Endothelial cell (in vitro differentiated cells): ENCODE results near the gene MAT1A. TPM values are rescaled to one million over a fixed set of nuclear protein-coding genes. Genes with fewer than 3 reads are reported as not detected.

Experiments
- DNase-seq: peaks from one replicate; pipeline ENCODE4 v3.0.0; 2021; ENCODE audit warnings: low spot score
- H3K27ac Mint-ChIP-seq: one replicate; pipeline ENCODE4 v1.8.0; 2021; ENCODE audit warnings: mixed read lengths, inconsistent platforms; ENCODE audit not compliant: unreplicated experiment
- H3K27me3 Mint-ChIP-seq: one replicate; pipeline ENCODE4 v1.8.0; 2021; ENCODE audit warnings: mild to moderate bottlenecking, moderate library complexity, mixed read lengths, inconsistent platforms; ENCODE audit not compliant: unreplicated experiment
- H3K36me3 Mint-ChIP-seq: one replicate; pipeline ENCODE4 v1.8.0; 2021; ENCODE audit warnings: mild to moderate bottlenecking, low read depth, mixed read lengths, inconsistent platforms; ENCODE audit not compliant: unreplicated experiment
- H3K4me1 Mint-ChIP-seq: one replicate; pipeline ENCODE4 v1.8.0; 2021; ENCODE audit warnings: mild to moderate bottlenecking, mixed read lengths, inconsistent platforms; ENCODE audit not compliant: unreplicated experiment
- H3K4me3 Mint-ChIP-seq: one replicate; pipeline ENCODE4 v1.8.0; 2021; ENCODE audit warnings: mild to moderate bottlenecking, mixed read lengths, inconsistent platforms; ENCODE audit not compliant: unreplicated experiment
- H3K9me3 Mint-ChIP-seq: one replicate; pipeline ENCODE4 v1.8.0; 2021; ENCODE audit warnings: mixed read lengths, inconsistent platforms; ENCODE audit not compliant: unreplicated experiment
- total RNA-seq: library from RNA; stranded (reverse); fragmentation: NEBNext Ultra II Directional; extraction: Animal tissue kit (Norgen Biotek cat#: 25700); gene quantifications from one replicate; pipeline ENCODE4 v1.2.1, GENCODE V29; 2021; ENCODE audit not compliant: unreplicated experiment
- TF ChIP-seq, protein P1 (sequence below): fragments of 200-600 bp; sonication (generic); IDR thresholded peaks from one replicate; pipeline ENCODE4 v1.5.0; 2021; ENCODE audit warnings: antibody characterized with exemption; ENCODE audit not compliant: unreplicated experiment

Gene MAT1A
- total RNA-seq, 1 donor from 2014 or later, result 0.64 TPM

DNA sequence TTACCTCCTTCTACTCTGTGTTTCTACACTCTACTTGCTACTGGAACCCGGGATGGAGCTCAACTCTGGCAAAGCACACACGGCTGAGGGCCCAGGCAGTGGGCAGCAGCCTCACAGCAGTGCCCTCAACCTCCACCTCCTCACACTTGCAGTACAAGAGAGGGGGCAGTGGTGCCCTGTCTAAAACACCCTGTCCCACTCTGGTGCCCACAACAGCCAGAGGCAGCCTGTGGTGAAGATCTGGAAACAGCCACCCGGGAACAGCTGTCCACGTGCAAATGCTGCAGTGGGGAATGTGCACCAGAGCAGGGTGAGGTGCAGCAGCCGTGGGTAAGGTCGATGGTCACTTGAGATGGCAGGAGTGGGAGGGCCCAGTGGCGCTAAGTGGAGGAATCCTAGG is 13.7 kb downstream of the MAT1A start:
- H3K27me3 Mint-ChIP-seq, result peaks cover 8% of the 10 kb centered on the region
- H3K27ac Mint-ChIP-seq, result peak overlapping the region; percentile 24
- H3K4me1 Mint-ChIP-seq, result no peaks in the 10 kb centered on the region
- H3K9me3 Mint-ChIP-seq, result no peaks in the 10 kb centered on the region
- TF ChIP-seq, protein P1, sequence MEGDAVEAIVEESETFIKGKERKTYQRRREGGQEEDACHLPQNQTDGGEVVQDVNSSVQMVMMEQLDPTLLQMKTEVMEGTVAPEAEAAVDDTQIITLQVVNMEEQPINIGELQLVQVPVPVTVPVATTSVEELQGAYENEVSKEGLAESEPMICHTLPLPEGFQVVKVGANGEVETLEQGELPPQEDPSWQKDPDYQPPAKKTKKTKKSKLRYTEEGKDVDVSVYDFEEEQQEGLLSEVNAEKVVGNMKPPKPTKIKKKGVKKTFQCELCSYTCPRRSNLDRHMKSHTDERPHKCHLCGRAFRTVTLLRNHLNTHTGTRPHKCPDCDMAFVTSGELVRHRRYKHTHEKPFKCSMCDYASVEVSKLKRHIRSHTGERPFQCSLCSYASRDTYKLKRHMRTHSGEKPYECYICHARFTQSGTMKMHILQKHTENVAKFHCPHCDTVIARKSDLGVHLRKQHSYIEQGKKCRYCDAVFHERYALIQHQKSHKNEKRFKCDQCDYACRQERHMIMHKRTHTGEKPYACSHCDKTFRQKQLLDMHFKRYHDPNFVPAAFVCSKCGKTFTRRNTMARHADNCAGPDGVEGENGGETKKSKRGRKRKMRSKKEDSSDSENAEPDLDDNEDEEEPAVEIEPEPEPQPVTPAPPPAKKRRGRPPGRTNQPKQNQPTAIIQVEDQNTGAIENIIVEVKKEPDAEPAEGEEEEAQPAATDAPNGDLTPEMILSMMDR, result no peak
- H3K36me3 Mint-ChIP-seq, result no peaks in the 10 kb centered on the region
- H3K4me3 Mint-ChIP-seq, result no peak overlapping the region
- no peak for DNase-seq

DNA sequence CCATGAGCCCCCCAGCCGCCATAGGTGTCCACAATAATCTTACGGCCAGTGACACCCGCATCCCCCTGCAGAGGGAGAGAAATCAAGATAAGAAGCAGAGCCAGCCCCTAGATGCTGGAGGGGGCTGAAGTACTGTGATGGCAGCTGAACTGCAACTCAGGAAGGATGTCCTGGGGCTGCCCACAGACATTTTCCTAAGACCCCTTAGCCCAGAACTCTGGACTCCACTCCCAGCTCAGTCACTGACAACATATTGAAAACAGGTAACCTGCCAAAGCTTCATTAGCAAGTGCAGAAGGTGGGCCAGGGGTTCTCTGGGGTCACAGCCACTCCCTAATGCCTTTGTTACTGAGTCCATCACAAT is 14.3 kb downstream of the MAT1A start:
- TF ChIP-seq, protein P1, result no peak
- no peaks in the 10 kb centered on the region for H3K9me3 Mint-ChIP-seq
- H3K4me3 Mint-ChIP-seq, result no peak overlapping the region
- H3K27ac Mint-ChIP-seq, result no peak overlapping the region
- DNase-seq, result no peak
- no peaks in the 10 kb centered on the region for H3K4me1 Mint-ChIP-seq
- no peaks in the 10 kb centered on the region for H3K36me3 Mint-ChIP-seq
- H3K27me3 Mint-ChIP-seq, result peaks cover 8% of the 10 kb centered on the region

DNA sequence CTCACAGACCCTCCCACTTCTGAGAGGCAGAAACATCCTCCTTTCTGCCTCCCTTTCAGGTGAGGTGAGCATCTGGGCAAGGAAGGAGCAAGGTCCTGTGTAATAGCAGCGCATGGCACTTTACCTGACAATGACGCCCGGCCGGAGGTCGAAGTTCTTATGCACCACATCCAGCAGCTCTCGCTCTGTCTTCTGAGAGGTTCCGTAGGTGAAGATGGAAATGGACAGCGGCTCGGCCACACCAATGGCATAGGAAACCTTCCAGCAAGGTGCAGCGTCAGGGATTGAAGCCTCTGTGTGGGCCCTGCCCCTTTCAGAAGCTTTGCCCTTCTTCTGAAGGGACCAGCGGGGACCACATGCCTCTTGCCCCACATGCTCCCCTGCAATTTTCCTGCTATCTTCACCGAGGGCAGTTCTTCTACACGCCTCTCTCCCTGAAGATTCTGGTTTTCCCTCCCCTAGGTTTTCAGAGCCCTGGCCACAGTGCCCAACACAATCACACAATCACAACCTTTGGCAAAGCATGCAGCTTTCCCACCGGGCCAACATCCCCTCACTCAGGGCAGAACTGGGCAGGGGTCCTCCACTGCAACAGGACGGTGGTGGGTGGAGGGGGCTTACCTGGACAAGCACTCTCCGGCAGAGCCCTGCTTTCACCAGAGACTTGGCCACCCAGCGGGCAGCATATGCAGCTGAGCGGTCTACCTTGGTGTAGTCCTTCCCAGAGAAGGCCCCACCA is 14.9 kb downstream of the MAT1A start:
- Mint-ChIP-seq H3K36me3 (no peaks in the 10 kb centered on the region), H3K4me1 (no peaks in the 10 kb centered on the region), H3K27me3 (peaks cover 8% of the 10 kb centered on the region), H3K4me3 (no peak overlapping the region), H3K9me3 (no peaks in the 10 kb centered on the region), H3K27ac (no peak overlapping the region)
- DNase-seq, result no peak
- TF ChIP-seq, protein P1, result no peak

DNA sequence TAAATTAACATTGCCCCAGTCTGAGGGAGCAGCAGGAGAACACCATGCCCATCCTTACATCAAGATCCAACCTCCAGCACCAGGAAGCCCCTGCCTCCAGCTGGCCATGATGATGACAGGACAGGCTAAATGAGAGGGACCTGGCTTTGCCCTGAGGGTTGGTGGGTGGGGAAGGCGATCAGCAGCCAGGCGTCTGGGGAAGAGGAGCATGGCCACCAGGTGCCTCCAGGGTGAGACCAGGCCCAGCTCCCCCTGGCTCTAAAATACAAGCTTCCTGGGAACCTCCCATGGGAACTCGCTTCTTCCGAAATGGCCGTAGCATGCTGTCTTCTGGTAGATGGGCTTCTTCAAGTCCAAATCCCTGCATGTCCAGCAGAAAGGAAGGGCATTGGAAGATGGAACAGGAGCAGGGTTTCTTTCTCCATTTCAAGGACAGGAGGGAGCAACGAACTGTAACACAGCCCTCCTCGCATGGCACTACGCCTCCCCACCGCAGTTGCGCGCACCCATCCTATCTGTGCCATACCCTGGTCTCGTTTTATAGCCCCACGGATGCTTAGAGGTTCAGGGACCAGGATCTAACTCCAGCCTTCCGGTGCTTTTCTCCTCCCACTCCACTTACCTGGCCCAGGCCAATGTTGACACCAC is 15.8 kb downstream of the MAT1A start:
- TF ChIP-seq, protein P1, result no peak
- no peaks in the 10 kb centered on the region for H3K4me1 Mint-ChIP-seq
- H3K27me3 Mint-ChIP-seq, result peaks cover 6% of the 10 kb centered on the region
- H3K9me3 Mint-ChIP-seq, result no peaks in the 10 kb centered on the region
- H3K36me3 Mint-ChIP-seq, result no peaks in the 10 kb centered on the region
- no peak for DNase-seq
- no peak overlapping the region for H3K27ac Mint-ChIP-seq
- no peak overlapping the region for H3K4me3 Mint-ChIP-seq

DNA sequence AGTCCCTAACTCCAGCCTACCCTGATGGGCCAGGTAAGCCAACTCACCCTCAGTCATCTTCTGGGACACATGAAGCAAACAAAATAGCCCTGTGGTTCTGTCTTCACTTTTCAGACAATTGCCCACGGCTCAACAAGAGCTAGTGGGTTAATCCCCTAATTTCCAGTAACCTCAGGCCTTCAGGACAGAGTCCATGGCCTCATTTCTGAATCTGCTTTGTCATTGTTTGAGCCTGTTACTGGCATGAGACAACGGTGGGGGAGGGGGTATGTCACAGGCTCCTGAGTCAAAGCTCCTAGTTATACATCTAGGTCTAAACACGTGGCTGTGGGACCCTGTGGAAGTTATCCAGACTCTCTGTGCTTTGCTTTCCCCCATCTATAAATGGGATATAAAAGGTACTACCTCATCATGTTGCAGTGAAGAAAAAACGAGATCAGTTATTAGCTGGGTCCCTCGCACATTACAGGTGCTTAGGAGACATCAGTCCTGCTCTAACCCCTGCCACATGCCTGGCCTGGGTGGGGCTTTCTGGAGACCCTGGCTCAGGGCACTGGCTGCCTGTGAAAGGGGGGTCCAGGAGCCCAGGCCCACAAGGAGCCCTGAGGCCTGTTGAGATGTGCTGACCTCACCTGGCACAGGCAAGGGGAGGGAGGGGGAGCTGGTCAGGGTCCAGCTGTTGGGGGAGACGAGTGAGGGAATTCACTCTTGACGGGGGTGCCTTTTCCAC is 16.5 kb downstream of the MAT1A start:
- Mint-ChIP-seq H3K9me3 (no peaks in the 10 kb centered on the region), H3K27me3 (peaks cover 5% of the 10 kb centered on the region), H3K27ac (no peak overlapping the region), H3K4me3 (no peak overlapping the region), H3K4me1 (no peaks in the 10 kb centered on the region), H3K36me3 (no peaks in the 10 kb centered on the region)
- DNase-seq, result no peak
- TF ChIP-seq, protein P1, result no peak
